H1 (cell line): ENCODE data around the gene NME9. TPM values are rescaled to one million over a fixed set of nuclear protein-coding genes. Genes with fewer than 3 reads are reported as not detected.

Source experiments
- BACH1 ChIP-seq: IDR thresholded peaks from 2 replicates; pipeline ENCODE4 v1.6.1; 2012; ENCODE audit warnings: low read length, improper control_type of control experiment
- E2F6 ChIP-seq: IDR thresholded peaks from 2 replicates; pipeline ENCODE4 v1.6.1; 2012; ENCODE audit warnings: inconsistent platforms
- SIRT6 ChIP-seq: IDR thresholded peaks from one replicate; pipeline ENCODE4 v1.7.1; 2012; ENCODE audit warnings: low read length, inconsistent platforms
- TAF7 ChIP-seq: optimal IDR thresholded peaks from 2 replicates; pipeline ENCODE3; 2011; ENCODE audit warnings: low read depth, mild to moderate bottlenecking, inconsistent platforms, low read length, moderate library complexity, borderline replicate concordance
- polyA plus RNA-seq, 7 experiments: library from polyadenylated mRNA; depleted of rRNA in 3 of 7; stranded (reverse) in 5 of 7; unstranded in 2 of 7; fragments of >200 nt in 5 of 7; fragments of 200-250 nt in 2 of 7; gene quantifications; 1 replicate in 5 of 7; 2 replicates in 1 of 7; 4 replicates in 1 of 7; pipeline versions ENCODE4 v1.2.1 to v1.2.3, GENCODE V29; 2011 to 2013; ENCODE audit warnings: missing spikeins in 2 of 7, mixed read lengths in 2 of 7
- total RNA-seq: library from RNA; stranded (reverse); fragmentation: NEBNext Ultra II Directional; extraction: Animal tissue kit (Norgen Biotek cat#: 25700); gene quantifications from 2 replicates; pipeline ENCODE4 v1.2.1, GENCODE V29; 2021

Gene NME9
- total and polyA plus RNA-seq, 2 of the 8 experiments (the other 6 are each of a cell fraction or from before 2014, with no cell fraction given), result 0.11 TPM; not detected in 1

GRCh38 chr3:138365253-138365555 is 35.6 kb upstream of the NME9 start (continued):
- no peak for TF ChIP-seq BACH1
- TF ChIP-seq TAF7, result no peak
- no peak for TF ChIP-seq E2F6
- TF ChIP-seq SIRT6, result no peak
